HFFc6 (cell line): ENCODE results near the gene MYRF. TPM values are rescaled to one million over a fixed set of nuclear protein-coding genes. Genes with fewer than 3 reads are reported as not detected.

ENCODE experiments used
- DNase-seq: peaks from one replicate; pipeline ENCODE4 v3.0.0-alpha.2; 2018
- H3K27ac Mint-ChIP-seq: 2 replicates; pipeline ENCODE4 v1.8.0; 2020; ENCODE audit warnings: mild to moderate bottlenecking, mixed read lengths
- H3K27me3 Mint-ChIP-seq: 2 replicates; pipeline ENCODE4 v1.8.0; 2021; ENCODE audit warnings: mild to moderate bottlenecking, moderate library complexity, mixed read lengths; ENCODE audit not compliant: insufficient read depth
- H3K36me3 Mint-ChIP-seq: 2 replicates; pipeline ENCODE4 v1.8.0; 2021; ENCODE audit warnings: low read depth, mixed read lengths
- H3K4me1 Mint-ChIP-seq: 2 replicates; pipeline ENCODE4 v1.8.0; 2020; ENCODE audit warnings: low read depth, mixed read lengths
- H3K4me3 Mint-ChIP-seq: 2 replicates; pipeline ENCODE4 v1.8.0; 2020; ENCODE audit warnings: mild to moderate bottlenecking, moderate library complexity, mixed read lengths
- H3K9me3 Mint-ChIP-seq: 2 replicates; pipeline ENCODE4 v1.8.0; 2020; ENCODE audit warnings: mild to moderate bottlenecking, mixed read lengths
- total RNA-seq, 6 experiments: library from RNA; stranded (reverse); fragmentation: NEBNext Ultra II Directional; extraction: Animal tissue kit (Norgen Biotek cat#: 25700); gene quantifications; 2 replicates in 1 of 6; 3 replicates in 5 of 6; pipeline ENCODE4 v1.2.3, GENCODE V29; 2021
- TF ChIP-seq, protein P1 (sequence below): fragments of 200-600 bp; sonication (generic); IDR thresholded peaks from 2 replicates; pipeline ENCODE4 v1.5.0; 2021; ENCODE audit warnings: antibody characterized with exemption, mild to moderate bottlenecking

Gene MYRF
- total RNA-seq, 6 experiments from 2014 or later, result 0.24 to 0.67 (median 0.53) TPM

DNA sequence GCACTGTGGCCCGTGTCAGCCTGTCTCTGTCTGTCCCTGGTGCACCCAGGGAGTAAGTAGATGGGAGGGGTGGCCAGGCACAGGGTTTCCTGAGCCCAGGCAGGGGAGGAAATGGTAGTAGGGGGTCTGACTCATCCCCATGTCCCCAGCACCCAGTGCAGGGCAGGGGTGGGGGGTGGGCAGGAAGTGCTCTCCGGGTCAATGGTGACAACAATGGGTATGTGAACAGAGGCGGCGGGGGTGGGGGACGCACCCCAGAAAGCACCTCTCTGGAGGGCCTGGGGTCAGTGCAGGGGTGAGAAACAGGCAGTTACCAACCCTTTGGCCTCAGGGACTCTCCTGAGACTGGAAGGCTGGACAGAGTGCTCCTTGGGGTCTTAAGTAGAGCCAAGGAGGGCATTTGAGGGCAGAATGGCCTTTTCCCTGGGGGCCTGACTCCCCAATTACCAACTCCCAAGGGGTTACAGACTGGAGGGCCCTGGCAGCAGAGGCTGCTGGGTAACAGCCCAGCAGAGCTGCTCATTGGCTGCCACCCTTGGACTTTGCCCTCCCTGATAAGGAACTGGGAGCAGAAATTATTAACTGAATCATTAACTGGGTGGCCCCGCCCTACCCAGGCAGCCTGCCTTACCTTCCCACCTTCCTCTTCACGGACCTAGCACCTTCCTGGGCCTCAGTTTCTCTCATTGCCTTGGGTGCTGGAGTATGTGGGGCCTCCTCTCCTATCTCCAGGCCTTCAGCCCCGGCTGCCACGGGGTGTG is 4.2 kb downstream of the MYRF start:
- peak overlapping the region; percentile 29; the same call in 1 of the 2 replicates for H3K27ac Mint-ChIP-seq
- H3K4me3 Mint-ChIP-seq, result no peak overlapping the region
- no peaks in the 10 kb centered on the region for H3K36me3 Mint-ChIP-seq
- H3K4me1 Mint-ChIP-seq, result peaks cover 13% of the 10 kb centered on the region
- TF ChIP-seq, protein P1, sequence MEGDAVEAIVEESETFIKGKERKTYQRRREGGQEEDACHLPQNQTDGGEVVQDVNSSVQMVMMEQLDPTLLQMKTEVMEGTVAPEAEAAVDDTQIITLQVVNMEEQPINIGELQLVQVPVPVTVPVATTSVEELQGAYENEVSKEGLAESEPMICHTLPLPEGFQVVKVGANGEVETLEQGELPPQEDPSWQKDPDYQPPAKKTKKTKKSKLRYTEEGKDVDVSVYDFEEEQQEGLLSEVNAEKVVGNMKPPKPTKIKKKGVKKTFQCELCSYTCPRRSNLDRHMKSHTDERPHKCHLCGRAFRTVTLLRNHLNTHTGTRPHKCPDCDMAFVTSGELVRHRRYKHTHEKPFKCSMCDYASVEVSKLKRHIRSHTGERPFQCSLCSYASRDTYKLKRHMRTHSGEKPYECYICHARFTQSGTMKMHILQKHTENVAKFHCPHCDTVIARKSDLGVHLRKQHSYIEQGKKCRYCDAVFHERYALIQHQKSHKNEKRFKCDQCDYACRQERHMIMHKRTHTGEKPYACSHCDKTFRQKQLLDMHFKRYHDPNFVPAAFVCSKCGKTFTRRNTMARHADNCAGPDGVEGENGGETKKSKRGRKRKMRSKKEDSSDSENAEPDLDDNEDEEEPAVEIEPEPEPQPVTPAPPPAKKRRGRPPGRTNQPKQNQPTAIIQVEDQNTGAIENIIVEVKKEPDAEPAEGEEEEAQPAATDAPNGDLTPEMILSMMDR, result no peak
- no peak for DNase-seq
- H3K9me3 Mint-ChIP-seq, result no peaks in the 10 kb centered on the region
- peaks cover 9% of the 10 kb centered on the region for H3K27me3 Mint-ChIP-seq

DNA sequence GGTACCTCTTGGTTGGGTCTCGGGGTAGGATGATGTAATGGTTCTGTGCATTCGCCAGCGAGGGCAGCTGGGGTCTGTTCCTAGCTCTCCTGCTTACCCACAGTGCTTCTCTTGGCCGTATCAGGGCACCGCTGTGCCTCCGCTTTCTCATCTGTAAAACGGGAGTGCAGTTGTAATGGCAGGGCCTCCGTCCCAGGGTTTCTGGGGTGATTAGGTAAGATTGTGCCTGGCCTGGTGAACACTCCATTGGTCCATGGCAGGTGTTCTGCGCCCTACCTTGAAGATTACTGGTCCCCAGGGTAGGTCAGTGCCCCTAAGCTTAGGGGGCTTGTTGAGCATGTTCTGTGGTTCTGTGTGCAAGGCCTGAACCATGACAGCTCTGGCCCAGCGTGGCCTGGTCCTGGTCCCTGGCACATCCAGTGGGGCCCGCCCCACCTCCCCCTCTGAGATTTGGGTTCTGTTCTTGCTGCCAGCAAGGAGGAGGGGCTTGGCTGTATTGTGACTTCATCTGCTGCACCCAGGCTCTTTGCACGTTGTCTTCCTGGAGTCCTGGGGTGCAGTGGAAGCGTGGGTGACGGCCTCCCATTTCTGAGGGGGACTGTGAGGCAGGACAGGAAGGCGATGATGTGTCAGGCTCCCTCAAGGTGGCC is 4.9 kb downstream of the MYRF start:
- H3K27me3 Mint-ChIP-seq, result peaks cover 16% of the 10 kb centered on the region
- no peak overlapping the region for H3K27ac Mint-ChIP-seq
- peaks cover 13% of the 10 kb centered on the region for H3K4me1 Mint-ChIP-seq
- no peaks in the 10 kb centered on the region for H3K36me3 Mint-ChIP-seq
- no peak overlapping the region for H3K4me3 Mint-ChIP-seq
- H3K9me3 Mint-ChIP-seq, result no peaks in the 10 kb centered on the region
- TF ChIP-seq, protein P1, result no peak
- no peak for DNase-seq

DNA sequence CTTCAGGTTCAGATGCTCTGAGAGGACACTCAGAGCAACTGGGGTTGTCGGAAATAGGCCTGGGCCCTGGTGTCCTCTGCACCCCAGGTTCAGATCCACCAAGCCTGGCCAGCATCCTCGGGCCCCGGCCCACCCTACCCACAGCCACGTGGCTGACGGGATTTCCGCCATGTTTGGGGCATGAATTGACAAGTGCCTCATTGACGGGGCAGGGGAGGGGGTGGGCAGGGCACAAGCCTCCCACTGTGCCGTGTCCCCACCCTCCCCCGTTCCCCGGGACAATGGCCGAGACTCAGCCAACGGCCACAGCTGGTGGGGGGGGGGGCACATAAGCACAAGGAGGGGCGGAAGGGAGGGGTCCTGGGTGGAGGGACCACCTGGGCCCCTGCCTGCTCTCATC is 8.5 kb downstream of the MYRF start:
- TF ChIP-seq, protein P1, result no peak

DNA sequence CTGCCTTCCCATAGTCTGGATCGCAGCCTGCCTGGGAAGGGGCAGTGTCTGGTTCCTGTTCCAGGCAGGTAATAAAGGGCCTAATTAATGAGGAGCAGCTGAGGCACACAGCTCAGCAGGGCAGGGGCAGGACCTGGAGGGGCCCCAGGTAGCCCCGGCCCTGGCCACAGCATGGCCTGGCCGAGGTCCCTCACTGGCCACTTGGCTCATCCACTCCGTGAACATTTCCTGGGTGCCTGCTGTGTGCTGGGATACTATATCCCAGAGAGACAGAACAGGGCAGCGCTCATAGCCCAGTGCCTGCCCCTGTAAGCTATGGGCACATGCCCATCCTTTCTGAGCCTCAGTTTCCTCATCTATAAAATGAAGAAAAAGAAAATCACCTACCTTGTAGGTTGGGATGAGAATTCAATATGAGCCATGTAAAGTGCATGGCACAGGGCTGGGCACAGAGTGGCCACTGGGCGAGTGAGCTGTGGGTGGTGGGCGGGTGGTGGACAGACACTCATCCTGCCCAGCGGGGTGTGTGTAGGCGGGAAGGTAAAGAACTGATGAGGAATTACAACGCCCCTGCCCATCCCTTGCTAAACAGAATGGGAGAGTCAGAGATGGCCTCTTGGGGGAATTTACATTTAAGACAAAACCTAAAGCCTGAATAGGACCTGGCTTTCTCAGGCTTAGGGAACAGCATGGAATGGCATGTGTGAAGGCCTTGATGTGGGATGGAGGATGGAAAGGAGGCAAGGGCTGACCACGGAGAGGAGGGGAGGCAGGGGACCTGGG is 9.2 kb downstream of the MYRF start:
- H3K36me3 Mint-ChIP-seq, result no peaks in the 10 kb centered on the region
- TF ChIP-seq, protein P1, result no peak
- no peak overlapping the region for H3K27ac Mint-ChIP-seq
- H3K9me3 Mint-ChIP-seq, result no peaks in the 10 kb centered on the region
- no peak overlapping the region for H3K4me3 Mint-ChIP-seq
- peaks cover 18% of the 10 kb centered on the region for H3K27me3 Mint-ChIP-seq
- peaks cover 2% of the 10 kb centered on the region for H3K4me1 Mint-ChIP-seq
- DNase-seq, result no peak

More for the DNA sequence above, 8.5 kb downstream of the MYRF start:
- H3K27ac Mint-ChIP-seq, result no peak overlapping the region
- no peaks in the 10 kb centered on the region for H3K36me3 Mint-ChIP-seq
- no peak overlapping the region for H3K4me3 Mint-ChIP-seq
- H3K4me1 Mint-ChIP-seq, result peaks cover 9% of the 10 kb centered on the region
- H3K27me3 Mint-ChIP-seq, result peaks cover 18% of the 10 kb centered on the region
- no peaks in the 10 kb centered on the region for H3K9me3 Mint-ChIP-seq
- DNase-seq, result no peak

DNA sequence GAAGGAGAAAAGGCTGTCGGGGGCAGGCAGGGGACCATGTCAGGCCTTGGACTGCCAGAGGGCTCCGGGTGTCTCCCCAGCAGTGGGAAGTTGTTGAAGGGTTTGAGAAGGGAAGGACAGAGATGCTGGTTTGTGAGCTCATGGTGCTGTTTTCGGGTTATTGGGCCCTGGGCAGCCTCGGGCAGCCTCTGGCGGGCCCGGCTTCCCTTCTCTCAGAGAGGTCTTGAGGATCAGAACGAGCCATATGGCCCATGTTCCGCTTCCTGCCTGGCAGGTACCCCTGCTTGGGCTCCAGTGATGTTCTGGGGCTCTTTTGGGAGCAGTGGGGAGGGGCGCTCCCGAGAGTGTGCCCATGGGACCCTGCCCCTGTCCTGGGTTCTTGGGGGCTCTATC is 9.8 kb downstream of the MYRF start:
- H3K27ac Mint-ChIP-seq, result no peak overlapping the region

More for the DNA sequence above, 9.8 kb downstream of the MYRF start:
- DNase-seq, result no peak
- H3K27me3 Mint-ChIP-seq, result peaks cover 18% of the 10 kb centered on the region
- TF ChIP-seq, protein P1, result no peak
- no peaks in the 10 kb centered on the region; the same call in 1 of the 2 replicates for H3K4me1 Mint-ChIP-seq
- no peaks in the 10 kb centered on the region for H3K9me3 Mint-ChIP-seq
- H3K36me3 Mint-ChIP-seq, result no peaks in the 10 kb centered on the region
- H3K4me3 Mint-ChIP-seq, result no peak overlapping the region
